Measurements from ENCODE around the gene INO80D.
A peak's percentile ranks its signal among the peaks of the same experiment; 100 is the strongest.
"Not testable (repeated sequence)": the region's sequence is repeated elsewhere in the genome, so short reads cannot be mapped to it uniquely, and the experiment has no call there.

Gene INO80D, protein sequence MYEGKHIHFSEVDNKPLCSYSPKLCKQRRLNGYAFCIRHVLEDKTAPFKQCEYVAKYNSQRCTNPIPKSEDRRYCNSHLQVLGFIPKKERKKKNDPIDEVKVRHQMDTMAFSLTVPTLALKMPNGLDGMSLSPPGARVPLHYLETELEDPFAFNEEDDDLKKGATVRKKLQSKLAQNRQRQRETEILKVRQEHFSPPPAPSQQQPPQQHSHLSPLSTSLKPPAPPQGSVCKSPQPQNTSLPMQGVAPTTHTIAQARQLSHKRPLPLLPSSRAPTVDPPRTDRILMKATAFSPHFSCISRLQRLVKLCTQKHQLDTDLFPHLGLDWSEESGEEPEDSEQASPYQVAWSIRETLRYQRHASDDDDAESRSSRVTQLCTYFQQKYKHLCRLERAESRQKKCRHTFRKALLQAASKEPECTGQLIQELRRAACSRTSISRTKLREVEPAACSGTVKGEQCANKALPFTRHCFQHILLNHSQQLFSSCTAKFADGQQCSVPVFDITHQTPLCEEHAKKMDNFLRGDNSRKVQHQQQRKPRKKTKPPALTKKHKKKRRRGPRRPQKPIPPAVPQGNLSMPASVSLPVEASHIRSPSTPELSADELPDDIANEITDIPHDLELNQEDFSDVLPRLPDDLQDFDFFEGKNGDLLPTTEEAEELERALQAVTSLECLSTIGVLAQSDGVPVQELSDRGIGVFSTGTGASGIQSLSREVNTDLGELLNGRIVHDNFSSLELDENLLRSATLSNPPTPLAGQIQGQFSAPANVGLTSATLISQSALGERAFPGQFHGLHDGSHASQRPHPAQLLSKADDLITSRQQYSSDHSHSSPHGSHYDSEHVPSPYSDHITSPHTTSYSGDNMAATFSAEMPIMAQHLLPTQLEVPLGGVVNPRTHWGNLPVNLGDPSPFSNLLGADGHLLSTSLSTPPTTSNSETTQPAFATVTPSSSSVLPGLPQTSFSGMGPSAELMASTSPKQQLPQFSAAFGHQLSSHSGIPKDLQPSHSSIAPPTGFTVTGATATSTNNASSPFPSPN

GRCh38 chr2:206085742-206086445, at the start of gene INO80D:
INO80D (minus strand) TSS chr2:206086174; CDS start chr2:206063016, 23,158 bp downstream.
- peak; percentile 62 to 65 for DNase-seq

- DNase-seq: no peak
Observed at GRCh38 chr2:206127656-206128055, 41.7 kb upstream of the INO80D start.

GRCh38 chr2:206125901-206126300, 39.9 kb upstream of the INO80D start:
- no peak for DNase-seq

DNA sequence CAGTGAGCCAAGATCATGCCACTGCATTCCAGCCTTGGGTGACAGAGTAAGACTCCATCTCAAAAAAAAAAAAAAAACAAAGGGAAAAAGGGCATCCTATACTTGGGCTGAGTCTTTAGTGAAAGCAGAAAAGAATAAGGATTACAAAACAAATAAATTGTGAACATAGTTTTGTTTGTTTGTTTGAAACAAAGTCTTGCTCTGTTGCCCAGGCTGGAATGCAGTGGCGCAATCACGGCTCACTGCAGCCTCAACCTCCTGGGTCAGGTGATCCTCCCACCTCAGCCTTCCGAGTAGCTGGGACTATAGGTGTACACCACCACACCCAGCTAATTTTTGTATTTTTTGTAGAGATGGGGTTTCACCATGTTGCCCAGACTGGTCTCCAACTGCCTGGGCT, 36.6 kb upstream of the INO80D start:
- not testable (repeated sequence) for DNase-seq

- no peak for DNase-seq
Observed at GRCh38 chr2:206116278-206116677, 30.3 kb upstream of the INO80D start.

GRCh38 chr2:206115026-206115578, 29.1 kb upstream of the INO80D start:
- DNase-seq: no peak

- DNase-seq: no peak
Observed at GRCh38 chr2:206112846-206113547, 27.0 kb upstream of the INO80D start.

- no peak for DNase-seq
Observed at GRCh38 chr2:206112108-206112507, 26.1 kb upstream of the INO80D start.

DNA sequence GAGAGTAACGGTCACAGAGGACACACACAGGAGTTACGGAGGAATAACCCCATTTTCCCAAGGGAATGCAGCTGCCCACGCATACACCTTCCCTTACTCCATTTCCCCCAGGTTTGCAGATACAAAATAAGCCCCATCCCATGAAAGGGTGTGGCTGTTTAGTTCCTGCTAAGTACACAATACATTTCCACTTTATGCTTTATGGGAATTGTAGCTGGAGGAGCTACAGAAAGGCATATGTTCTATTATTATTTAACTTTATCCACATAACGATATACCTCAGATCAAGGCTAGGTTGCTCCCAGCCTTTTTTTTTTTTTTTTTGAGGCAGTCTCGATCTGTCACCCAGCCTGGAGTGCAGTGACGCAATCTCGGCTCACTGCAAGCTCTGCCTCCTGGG, 22.7 kb upstream of the INO80D start:
- DNase-seq: no peak

DNA sequence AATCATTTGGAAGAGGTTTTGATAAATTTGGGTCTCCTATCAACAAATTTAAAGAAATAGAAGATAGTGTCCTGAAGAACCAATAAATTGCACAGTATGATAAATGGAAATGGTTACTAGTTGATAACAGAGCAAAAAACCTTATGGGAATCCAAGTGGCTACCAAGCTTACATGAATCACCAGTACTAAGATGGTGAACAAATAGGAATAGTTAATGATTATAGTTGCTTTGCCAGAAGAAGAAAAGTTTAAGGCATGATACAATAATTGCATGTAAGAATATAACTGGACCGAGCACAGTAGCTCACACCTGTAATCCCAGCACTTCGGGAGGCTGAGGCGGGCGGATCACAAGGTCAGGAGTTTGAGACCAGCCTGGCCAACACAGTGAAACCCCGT, 19.6 kb upstream of the INO80D start:
- DNase-seq: no peak

DNA sequence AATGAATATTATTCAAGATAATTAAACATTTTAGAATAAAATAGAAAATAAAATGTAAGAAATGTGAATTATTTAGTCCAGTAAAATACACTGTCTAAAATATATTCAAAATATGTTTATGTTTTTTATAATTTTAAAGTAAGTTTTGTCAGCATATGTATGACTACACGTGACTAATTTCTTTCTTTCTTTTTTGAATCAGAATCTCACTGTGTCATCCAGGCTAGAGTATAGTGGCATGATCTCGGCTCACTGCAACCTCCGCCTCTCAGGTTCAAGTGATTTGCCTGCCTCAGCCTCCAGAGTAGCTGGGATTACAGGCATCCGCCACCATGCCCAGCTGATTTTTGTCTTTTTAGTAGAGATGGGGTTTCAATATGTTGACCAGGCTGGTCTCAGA, 19.1 kb upstream of the INO80D start:
- DNase-seq: no peak

DNA sequence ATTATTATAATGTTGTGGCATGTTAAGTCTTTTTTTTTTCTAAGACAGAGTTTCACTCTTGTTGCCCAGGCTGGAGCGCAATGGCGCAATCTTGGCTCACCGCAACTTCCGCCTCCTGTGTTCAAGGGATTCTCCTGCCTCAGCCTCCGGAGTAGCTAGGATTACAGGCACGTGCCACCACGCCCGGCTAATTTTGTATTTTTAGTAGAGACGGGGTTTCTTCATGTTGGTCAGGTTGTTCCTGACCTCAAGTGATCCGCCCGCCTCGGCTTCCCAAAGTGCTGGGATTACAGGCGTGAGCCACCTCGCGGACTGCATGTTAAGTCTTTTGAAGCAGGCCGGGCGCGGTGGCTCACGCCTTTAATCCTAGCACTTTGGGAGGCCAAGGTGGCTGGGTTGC, 12.9 kb upstream of the INO80D start:
- DNase-seq: not testable (repeated sequence)

- DNase-seq: no peak
Observed at GRCh38 chr2:206098471-206098870, 12.5 kb upstream of the INO80D start.

GRCh38 chr2:206096876-206097275, 10.9 kb upstream of the INO80D start:
- DNase-seq: no peak

DNA sequence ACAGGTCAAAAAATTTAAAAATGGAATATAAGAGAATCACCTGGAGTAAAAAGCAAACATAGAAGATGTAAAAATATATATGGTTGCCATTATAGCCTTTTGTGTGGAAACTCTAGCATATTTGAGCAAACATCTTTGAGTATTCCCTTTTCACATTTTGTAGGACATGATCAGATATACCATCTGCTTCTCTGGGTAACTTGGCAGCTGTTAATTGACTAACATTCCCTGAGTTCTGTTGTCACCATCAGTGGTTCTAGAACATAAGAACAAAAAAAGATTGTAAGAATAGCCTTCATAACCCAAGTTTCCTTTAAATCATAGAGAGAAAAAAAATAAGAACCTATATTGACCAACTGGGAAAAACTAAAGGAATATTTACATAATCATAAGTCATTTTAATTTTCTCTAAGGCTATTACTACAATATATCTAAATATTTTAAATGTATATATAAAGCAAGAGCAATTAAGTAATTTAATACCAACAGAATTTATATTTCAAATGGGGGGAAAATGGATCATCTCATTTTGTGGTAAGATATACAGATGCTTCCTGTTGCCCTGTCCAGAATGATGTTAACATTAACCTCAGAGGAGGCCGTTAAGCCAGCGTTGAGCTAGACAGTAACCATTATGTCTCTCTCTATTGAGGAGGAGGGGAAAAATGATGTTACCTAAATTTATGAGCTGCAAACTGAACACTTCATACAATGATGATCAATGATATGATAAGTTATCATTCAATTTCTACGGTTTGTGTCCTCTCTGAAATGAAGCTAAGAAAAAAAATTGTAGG, 9.8 kb upstream of the INO80D start:
- DNase-seq: no peak

- DNase-seq: no peak
Observed at GRCh38 chr2:206092297-206092696, 6.3 kb upstream of the INO80D start.

- DNase-seq: no peak
Observed at GRCh38 chr2:206088248-206088647, 2.3 kb upstream of the INO80D start.

GRCh38 chr2:206086716-206087350, 859 bp upstream of the INO80D start:
- DNase-seq: no peak

DNA sequence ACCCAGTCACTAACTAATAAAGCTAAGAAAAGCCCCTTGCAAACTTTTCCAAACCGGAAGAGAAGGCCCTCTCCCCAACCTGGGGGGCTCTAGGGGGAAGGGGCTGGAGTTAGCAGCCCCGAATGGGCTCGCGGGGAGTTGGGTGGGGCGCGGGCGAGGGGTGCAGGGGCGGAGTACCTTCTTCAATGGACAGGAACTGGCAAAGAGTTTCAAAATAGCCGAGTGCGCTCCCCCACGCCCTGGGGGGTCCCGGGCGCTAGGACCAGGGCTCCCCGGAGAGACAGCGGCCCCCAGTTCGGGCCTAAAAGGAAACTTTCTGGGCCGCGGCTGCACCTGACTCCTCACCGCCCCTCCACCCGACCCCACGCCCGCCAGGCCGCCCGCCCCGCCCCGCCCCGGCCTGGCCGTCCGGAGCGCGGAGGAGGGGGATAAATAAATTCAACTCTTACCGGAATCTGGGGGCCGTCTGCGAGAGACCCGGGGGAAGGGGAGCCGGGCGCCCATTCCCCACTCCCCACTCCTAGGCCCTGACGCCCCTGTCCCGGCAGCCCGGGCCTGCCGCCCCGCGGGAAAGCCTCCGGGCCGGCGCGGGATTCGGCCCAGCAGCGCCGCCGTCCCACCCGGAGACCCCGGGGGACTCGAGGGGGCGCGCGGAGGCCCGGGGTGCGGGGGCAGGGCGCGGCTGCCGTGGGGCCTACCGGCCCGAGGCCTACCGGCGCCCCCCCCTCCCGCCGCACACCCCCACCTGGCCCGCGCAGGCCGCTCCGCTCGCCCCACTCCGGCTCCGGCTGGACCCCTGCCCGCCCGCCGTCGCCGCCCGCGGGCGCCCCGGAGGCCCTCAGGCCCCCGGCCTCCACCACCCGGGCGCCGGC, 868 bp downstream of the INO80D start:
- DNase-seq: peak; percentile 34 to 37
